Tibial artery (tissue), 4 donors: Measurements from ENCODE around the gene EPN3.
A peak's percentile ranks its signal among the peaks of the same experiment; 100 is the strongest.

Experiments used
- DNase-seq, 2 donors: peaks; one replicate each; pipeline ENCODE4 v3.0.0-alpha.2; 2019
- H3K27ac ChIP-seq, 2 donors: fragments of 200-600 bp; sonication (generic) in 1 of 2; 1 replicate in 1 of 2; 2 replicates in 1 of 2; pipeline ENCODE4 v1.5.1; 2018 to 2019; ENCODE audit warnings: mild to moderate bottlenecking in 1 of 2
- H3K27me3 ChIP-seq, 2 donors: fragments of 200-600 bp; sonication (generic) in 1 of 2; one replicate each; pipeline versions ENCODE4 v1.5.1 to v1.6.0; 2016 to 2019
- H3K36me3 ChIP-seq, 3 donors: fragments of 200-600 bp; sonication (generic) in 2 of 3; one replicate each; pipeline ENCODE4 v1.5.1; 2016 to 2019; ENCODE audit warnings: mild to moderate bottlenecking in 2 of 3
- H3K4me1 ChIP-seq, 4 donors: fragments of 200-600 bp; sonication (generic) in 2 of 4; 1 replicate in 3 of 4; 2 replicates in 1 of 4; pipeline ENCODE4 v1.5.1; 2016 to 2019
- H3K4me3 ChIP-seq, 2 donors: fragments of 200-600 bp; sonication (generic) in 1 of 2; 1 replicate in 1 of 2; 2 replicates in 1 of 2; pipeline ENCODE4 v1.5.1; 2018 to 2019; ENCODE audit warnings: mild to moderate bottlenecking in 2 of 2
- H3K9me3 ChIP-seq, 3 donors: fragments of 200-600 bp; sonication (generic) in 1 of 3; one replicate each; pipeline ENCODE4 v1.5.1; 2016 to 2019
- CTCF ChIP-seq, 2 experiments: fragments of 200-600 bp in 1 of 2; fragments of 450-650 bp in 1 of 2; IDR thresholded peaks; one replicate each; pipeline ENCODE4 v1.5.1; 2017 to 2019; ENCODE audit warnings: antibody characterized with exemption in 2 of 2, mild to moderate bottlenecking in 1 of 2, moderate library complexity in 1 of 2
- intact Hi-C: fragments of 100-400 bp; cut with DNase I; formaldehyde crosslinking; loops from one replicate; pipeline ENCODE4 v1.15.0; 2023; ENCODE audit warnings: low total_unique reads

EPN3 gene

DNA sequence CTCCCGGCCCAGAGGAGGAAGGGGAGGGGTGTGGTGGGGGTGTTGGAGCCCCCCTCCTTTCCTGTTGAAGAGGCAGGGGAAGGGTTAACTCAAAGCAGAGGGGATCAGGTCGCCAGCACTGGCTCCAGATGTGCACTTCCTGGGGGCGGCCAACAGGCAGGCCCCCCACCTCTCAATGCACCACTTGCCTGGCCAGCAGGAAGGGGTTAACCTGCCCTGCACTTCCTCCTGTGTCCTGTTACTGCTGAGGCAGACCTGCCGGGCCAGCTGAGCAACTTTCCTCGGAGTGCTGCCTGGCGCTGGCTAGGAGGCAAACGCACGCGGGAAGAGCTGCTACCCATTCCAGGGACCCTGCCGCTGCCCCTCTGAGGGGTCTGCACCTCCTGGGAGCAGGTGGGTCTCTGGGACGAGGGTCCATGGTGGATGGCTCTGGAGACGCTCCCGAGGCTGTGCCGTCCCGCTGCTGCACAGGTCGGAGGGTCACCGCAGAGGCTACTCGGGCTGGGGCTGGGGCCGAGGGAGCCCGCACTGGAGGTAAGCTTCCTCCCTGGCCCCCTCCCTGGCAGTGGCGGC, at the start of gene EPN3:
TSS of gene EPN3 (plus strand) at position 284 of the 573 bp plus-strand sequence. CDS start 3,822 bp downstream, outside the sequence.
- DNase-seq, result no peak
- no peak for TF ChIP-seq CTCF (IDR thresholded peaks at IDR 0.05)
- no peak within 1 kb of the TSS for H3K4me3 ChIP-seq
- no peaks in the 10 kb centered on the region for H3K9me3 ChIP-seq
- H3K27me3 ChIP-seq, result peaks cover 2 to 69% of the 10 kb centered on the region in 2 donors
- H3K4me1 ChIP-seq, result peaks cover 0 to 32% (median 17%) of the 10 kb centered on the region in 4 donors
- H3K36me3 ChIP-seq, result peaks cover 0 to 8% (median 0%) of the 10 kb centered on the region in 3 donors
- H3K27ac ChIP-seq, result no peak within 1 kb of the TSS
- intact Hi-C loops, result no loop called here

DNA sequence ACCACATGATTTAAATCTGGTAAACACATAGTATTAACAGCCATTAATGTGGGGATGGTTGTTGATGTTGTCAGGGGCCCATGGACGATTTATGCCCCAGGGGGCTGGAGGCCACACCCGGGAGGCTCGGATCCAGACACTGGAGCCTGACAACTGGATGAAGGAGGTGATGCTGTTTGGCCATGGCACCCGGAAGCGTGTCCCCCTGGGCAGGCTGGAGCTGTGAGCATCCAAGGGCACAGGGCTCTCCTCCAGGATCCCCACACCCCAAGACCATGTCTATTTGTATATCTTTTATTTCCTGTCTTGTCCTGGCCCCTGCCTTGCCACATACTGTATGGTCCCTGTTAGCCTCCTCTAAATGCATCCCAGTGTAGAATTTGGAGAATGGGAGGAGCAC, 49.3 kb upstream of the EPN3 start:
- intact Hi-C loops, result loop anchor here (2.0 to 10.0 kb wide), 3 partner anchors 59 to 202 kb away; no protein-coding TSS in a partner anchor
- no peaks in the 10 kb centered on the region for H3K9me3 ChIP-seq
- DNase-seq, result no peak
- no peak overlapping the region for H3K4me3 ChIP-seq
- no peaks in the 10 kb centered on the region for H3K27me3 ChIP-seq
- H3K27ac ChIP-seq, result peak overlapping the region; percentile 84
- peaks cover 12 to 53% (median 31%) of the 10 kb centered on the region in 3 donors for H3K36me3 ChIP-seq
- peaks cover 0 to 30% (median 20%) of the 10 kb centered on the region in 4 donors for H3K4me1 ChIP-seq
- no peak for TF ChIP-seq CTCF (IDR thresholded peaks at IDR 0.05)

- H3K4me1 ChIP-seq, result peaks cover 0 to 23% (median 16%) of the 10 kb centered on the region in 4 donors
- peak overlapping the region; percentile 84 for H3K27ac ChIP-seq
- TF ChIP-seq CTCF (IDR thresholded peaks at IDR 0.05), result no peak
- H3K36me3 ChIP-seq, result peaks cover 12 to 53% (median 31%) of the 10 kb centered on the region in 3 donors
- H3K4me3 ChIP-seq, result no peak overlapping the region
- DNase-seq, result no peak
- intact Hi-C loops, result loop anchor here (5.0 to 10.0 kb wide), 2 partner anchors 58 to 200 kb away; no protein-coding TSS in a partner anchor
- no peaks in the 10 kb centered on the region for H3K27me3 ChIP-seq
- no peaks in the 10 kb centered on the region for H3K9me3 ChIP-seq
Observed at GRCh38 chr17:50484386-50485155, 48.0 kb upstream of the EPN3 start.

GRCh38 chr17:50487213-50488096, 45.1 kb upstream of the EPN3 start:
- peaks cover 0 to 10% (median 7%) of the 10 kb centered on the region in 4 donors for H3K4me1 ChIP-seq
- H3K27me3 ChIP-seq, result no peaks in the 10 kb centered on the region
- H3K9me3 ChIP-seq, result no peaks in the 10 kb centered on the region
- TF ChIP-seq CTCF (IDR thresholded peaks at IDR 0.05), result no peak
- peaks cover 12 to 45% (median 26%) of the 10 kb centered on the region in 3 donors for H3K36me3 ChIP-seq
- intact Hi-C loops, result loop anchor here (10.0 kb wide), 1 partner anchor 197 kb away; no protein-coding TSS in a partner anchor
- H3K27ac ChIP-seq, result no peak overlapping the region
- no peak for DNase-seq
- H3K4me3 ChIP-seq, result no peak overlapping the region

- no peak for DNase-seq
- Histone ChIP-seq H3K4me1 (no peaks in the 10 kb centered on the region), H3K27ac (no peak overlapping the region), H3K4me3 (no peak overlapping the region), H3K36me3 (peaks cover 12 to 39% (median 23%) of the 10 kb centered on the region in 3 donors), H3K9me3 (no peaks in the 10 kb centered on the region), H3K27me3 (no peaks in the 10 kb centered on the region)
- no peak for TF ChIP-seq CTCF (IDR thresholded peaks at IDR 0.05)
- intact Hi-C loops, result loop anchor here (10.0 kb wide), 1 partner anchor 196 kb away; no protein-coding TSS in a partner anchor
Observed at GRCh38 chr17:50488880-50489279, 43.7 kb upstream of the EPN3 start.
